Smooth muscle cell (in vitro differentiated cells): ENCODE measurements around the gene SH3RF3. TPM values are rescaled to one million over a fixed set of nuclear protein-coding genes. Genes with fewer than 3 reads are reported as not detected.

Experiments used
- DNase-seq: peaks from one replicate; lab custom pipeline; 2025; ENCODE audit not compliant: unreplicated experiment; lab: John Stamatoyannopoulos, UW
- H2AFZ ChIP-seq: fragments of 200-600 bp; sonication (generic); 2 replicates; pipeline ENCODE4 v1.6.0; 2016; ENCODE audit warnings: antibody characterized with exemption, low read depth, mild to moderate bottlenecking
- H3F3A ChIP-seq: fragments of 200-600 bp; sonication (generic); 2 replicates; pipeline ENCODE4 v1.6.0; 2017; ENCODE audit warnings: antibody characterized with exemption, low read depth
- H3K27ac ChIP-seq: fragments of 200-600 bp; sonication (generic); 2 replicates; pipeline ENCODE4 v1.5.1; 2016; ENCODE audit warnings: low read depth, mild to moderate bottlenecking
- H3K27me3 ChIP-seq: fragments of 200-600 bp; sonication (generic); 2 replicates; pipeline ENCODE4 v1.6.1; 2016; ENCODE audit warnings: low read depth, mild to moderate bottlenecking
- H3K36me3 ChIP-seq: fragments of 200-600 bp; sonication (generic); 2 replicates; pipeline ENCODE4 v1.5.1; 2016; ENCODE audit warnings: low read depth
- H3K4me1 ChIP-seq: fragments of 200-600 bp; sonication (generic); 2 replicates; pipeline ENCODE4 v1.5.1; 2016; ENCODE audit warnings: low read depth
- H3K4me2 ChIP-seq: fragments of 200-600 bp; sonication (generic); 2 replicates; pipeline ENCODE4 v1.6.0; 2016; ENCODE audit warnings: mild to moderate bottlenecking
- H3K4me3 ChIP-seq: fragments of 200-600 bp; sonication (generic); 2 replicates; pipeline ENCODE4 v1.5.1; 2016; ENCODE audit warnings: mild to moderate bottlenecking
- H3K79me2 ChIP-seq: fragments of 200-600 bp; sonication (generic); 2 replicates; pipeline ENCODE4 v1.6.0; 2016; ENCODE audit warnings: low read depth, mild to moderate bottlenecking
- H3K9ac ChIP-seq: fragments of 200-600 bp; sonication (generic); 2 replicates; pipeline ENCODE4 v1.6.0; 2016; ENCODE audit warnings: low read depth
- H3K9me3 ChIP-seq: fragments of 200-600 bp; sonication (generic); replicated peaks from 2 replicates; pipeline ENCODE4 v1.5.1; 2016; ENCODE audit warnings: low read depth
- H4K20me1 ChIP-seq: fragments of 200-600 bp; sonication (generic); 2 replicates; pipeline ENCODE4 v1.6.0; 2016; ENCODE audit warnings: low read depth
- CTCF ChIP-seq: fragments of 200-600 bp; sonication (generic); IDR thresholded peaks from 2 replicates; pipeline ENCODE4 v1.5.1; 2017; ENCODE audit warnings: borderline replicate concordance, mild to moderate bottlenecking, antibody characterized with exemption; ENCODE audit not compliant: insufficient read depth, poor library complexity, severe bottlenecking
- WGBS: methylation state at CpG from one replicate; pipeline ENCODE4 v1.1.7; 2016; ENCODE audit warnings: low lambda C conversion rate; 5-methylcytosine and 5-hydroxymethylcytosine counted together
- polyA plus RNA-seq: library from polyadenylated mRNA; unstranded; fragments of >200 nt; fragmentation: Nextera tagmentation; extraction: Ambion mirVana; gene quantifications from 2 replicates; pipeline ENCODE4 v1.2.1, GENCODE V29; 2016
- total RNA-seq: library from RNA; depleted of rRNA; stranded (reverse); fragments of >200 nt; gene quantifications from 2 replicates; pipeline ENCODE4 v1.2.3, GENCODE V29; 2014

SH3RF3 gene
- total and polyA plus RNA-seq, 2 experiments from 2014 or later: 6.6 to 11.8 TPM

GRCh38 chr2:109288544-109289368 lies 159.8 kb downstream of the SH3RF3 start:
- peaks cover 27% of the 10 kb centered on the region for H3K79me2 ChIP-seq
- WGBS: 85% methylated on average over 8 of the region's 8 CpGs
- H2AFZ ChIP-seq: no peak overlapping the region
- no peak for DNase-seq
- H3K4me1 ChIP-seq: no peaks in the 10 kb centered on the region
- H3F3A ChIP-seq: no peaks in the 10 kb centered on the region
- no peaks in the 10 kb centered on the region for H3K9me3 ChIP-seq
- H3K4me2 ChIP-seq: no peak overlapping the region
- TF ChIP-seq CTCF: no peak
- no peak overlapping the region for H3K4me3 ChIP-seq
- H3K9ac ChIP-seq: no peak overlapping the region
- peaks cover 71% of the 10 kb centered on the region for H4K20me1 ChIP-seq
- H3K27ac ChIP-seq: no peak overlapping the region
- H3K36me3 ChIP-seq: no peaks in the 10 kb centered on the region
- no peaks in the 10 kb centered on the region for H3K27me3 ChIP-seq

GRCh38 chr2:109289504-109290222 lies 160.7 kb downstream of the SH3RF3 start:
- Histone ChIP-seq H2AFZ (no peak overlapping the region), H3K9me3 (no peaks in the 10 kb centered on the region), H3K4me3 (no peak overlapping the region), H3K79me2 (peaks cover 30% of the 10 kb centered on the region), H4K20me1 (peaks cover 64% of the 10 kb centered on the region), H3K36me3 (no peaks in the 10 kb centered on the region), H3K27ac (no peak overlapping the region), H3K4me1 (no peaks in the 10 kb centered on the region), H3K4me2 (no peak overlapping the region), H3F3A (no peaks in the 10 kb centered on the region), H3K9ac (no peak overlapping the region), H3K27me3 (no peaks in the 10 kb centered on the region)
- WGBS: 82% methylated on average over 8 of the region's 8 CpGs
- DNase-seq: no peak
- TF ChIP-seq CTCF: no peak

GRCh38 chr2:109290887-109291643 lies 162.1 kb downstream of the SH3RF3 start:
- Histone ChIP-seq H2AFZ (no peak overlapping the region), H3K27me3 (no peaks in the 10 kb centered on the region), H3K27ac (no peak overlapping the region), H3K4me2 (no peak overlapping the region), H3K36me3 (no peaks in the 10 kb centered on the region), H3K4me3 (no peak overlapping the region), H3F3A (no peaks in the 10 kb centered on the region), H3K79me2 (peaks cover 26% of the 10 kb centered on the region), H4K20me1 (peaks cover 52% of the 10 kb centered on the region), H3K9ac (no peak overlapping the region), H3K4me1 (no peaks in the 10 kb centered on the region), H3K9me3 (no peaks in the 10 kb centered on the region)
- no peak for TF ChIP-seq CTCF
- WGBS: 93% methylated on average over 14 of the region's 14 CpGs
- DNase-seq: no peak
